NOMO-1 treated with dmso at 0.1 percent for 144 hours (cell line): ENCODE data around the gene HSP90B1.

Experiments
- DNase-seq: peaks from one replicate; lab custom pipeline; 2025; ENCODE audit not compliant: unreplicated experiment; lab: John Stamatoyannopoulos, UW

The HSP90B1 gene

DNA sequence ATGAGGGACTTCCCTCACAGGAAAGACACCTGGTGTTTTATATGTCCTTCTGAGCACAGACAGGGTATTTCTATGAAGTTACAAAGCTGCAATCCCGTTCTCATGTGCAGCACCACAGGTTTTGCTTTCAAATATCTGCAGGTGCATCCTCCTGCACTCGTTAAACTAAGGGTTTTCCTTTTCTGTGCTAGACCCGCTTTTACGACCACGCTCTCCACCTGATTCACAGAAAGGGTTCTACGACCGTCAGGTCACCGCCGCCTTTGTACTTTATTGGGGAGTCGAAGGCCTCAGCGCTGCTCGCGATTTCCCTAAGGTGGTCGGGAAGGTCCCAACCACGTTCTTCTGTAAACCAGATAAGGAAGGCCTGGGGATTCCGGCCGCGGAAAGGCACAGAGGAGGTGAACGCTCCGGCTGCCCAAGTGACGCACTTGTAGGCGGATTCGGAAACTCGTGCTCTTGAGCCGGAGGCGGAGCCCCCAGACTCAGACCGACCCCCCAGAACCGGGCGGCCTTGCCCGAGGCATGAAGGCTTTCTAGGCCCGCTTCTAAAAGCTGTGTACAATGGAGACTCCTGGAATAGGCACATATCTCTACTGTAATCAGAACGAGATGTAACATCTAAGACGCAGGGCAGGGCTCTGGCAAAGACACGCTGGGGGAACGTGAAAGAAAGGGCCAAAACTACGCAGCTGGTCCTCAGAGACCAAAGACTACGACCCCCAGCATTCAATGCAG, 995 bp upstream of the HSP90B1 start:
- peak; percentile 72 for DNase-seq

GRCh38 chr12:103929784-103930033, 501 bp upstream of the HSP90B1 start:
- no peak for DNase-seq

- DNase-seq = peak; percentile 53
Measured at GRCh38 chr12:103930787-103931735, 851 bp downstream of the HSP90B1 start.

DNA sequence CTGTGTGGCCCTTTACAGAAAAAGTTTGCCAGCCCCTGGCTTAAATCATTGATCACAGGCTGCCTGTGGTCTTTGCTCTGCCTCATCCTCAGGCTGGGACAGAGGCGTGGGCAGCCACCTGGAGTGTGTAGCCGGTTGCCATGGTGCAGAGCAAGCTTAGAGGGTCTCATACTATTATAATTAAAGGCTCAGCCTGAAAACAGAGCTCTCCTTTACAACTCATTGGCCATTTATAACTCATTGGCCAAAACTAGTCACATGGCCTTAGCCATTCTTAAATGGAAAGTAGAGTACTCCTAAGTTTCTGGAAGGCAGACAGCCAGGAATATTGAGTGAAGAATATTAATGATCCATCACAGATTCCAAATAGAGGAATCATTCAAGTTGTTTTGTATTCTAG, 3.0 kb downstream of the HSP90B1 start:
- no peak for DNase-seq

DNA sequence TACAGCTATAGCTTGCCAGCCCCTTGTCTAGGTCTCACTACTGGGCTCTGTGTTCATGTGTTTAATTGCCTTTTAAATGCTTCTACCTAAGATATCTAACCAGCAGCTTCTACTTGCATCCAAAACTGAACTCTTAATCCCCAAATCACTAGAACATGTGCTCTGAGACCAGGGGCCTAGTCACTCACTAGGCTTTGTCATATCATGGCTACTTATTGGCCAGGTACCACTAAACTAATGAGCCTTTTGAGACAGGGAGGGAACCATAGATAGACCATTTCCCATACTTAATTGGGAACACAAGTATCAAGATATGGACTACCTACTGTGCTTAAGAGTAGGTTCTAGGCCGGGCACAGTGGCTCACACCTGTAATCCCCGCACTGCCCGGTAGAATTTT, 6.5 kb downstream of the HSP90B1 start:
- DNase-seq = no peak

DNA sequence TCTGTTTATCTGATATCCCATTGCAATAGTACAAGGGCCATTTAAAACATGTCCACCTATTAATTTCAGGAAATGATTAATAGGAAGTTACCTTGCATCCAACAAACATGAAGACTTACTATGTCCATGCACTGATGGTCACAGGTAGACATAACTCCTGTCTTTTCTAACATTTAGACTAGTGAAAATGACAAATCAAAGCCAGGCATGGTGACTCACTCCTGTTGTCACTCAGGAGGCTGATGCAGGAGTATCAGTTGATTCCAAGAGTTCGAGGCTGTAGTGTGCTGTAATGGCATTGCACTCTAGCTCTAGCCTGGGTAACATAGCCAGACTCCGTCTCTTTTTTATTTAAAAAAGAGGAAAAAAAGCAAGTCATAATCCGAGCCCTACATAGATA, 14.8 kb downstream of the HSP90B1 start:
- DNase-seq = no peak

- DNase-seq = no peak
Measured at GRCh38 chr12:103947871-103948555, 17.8 kb downstream of the HSP90B1 start.

DNA sequence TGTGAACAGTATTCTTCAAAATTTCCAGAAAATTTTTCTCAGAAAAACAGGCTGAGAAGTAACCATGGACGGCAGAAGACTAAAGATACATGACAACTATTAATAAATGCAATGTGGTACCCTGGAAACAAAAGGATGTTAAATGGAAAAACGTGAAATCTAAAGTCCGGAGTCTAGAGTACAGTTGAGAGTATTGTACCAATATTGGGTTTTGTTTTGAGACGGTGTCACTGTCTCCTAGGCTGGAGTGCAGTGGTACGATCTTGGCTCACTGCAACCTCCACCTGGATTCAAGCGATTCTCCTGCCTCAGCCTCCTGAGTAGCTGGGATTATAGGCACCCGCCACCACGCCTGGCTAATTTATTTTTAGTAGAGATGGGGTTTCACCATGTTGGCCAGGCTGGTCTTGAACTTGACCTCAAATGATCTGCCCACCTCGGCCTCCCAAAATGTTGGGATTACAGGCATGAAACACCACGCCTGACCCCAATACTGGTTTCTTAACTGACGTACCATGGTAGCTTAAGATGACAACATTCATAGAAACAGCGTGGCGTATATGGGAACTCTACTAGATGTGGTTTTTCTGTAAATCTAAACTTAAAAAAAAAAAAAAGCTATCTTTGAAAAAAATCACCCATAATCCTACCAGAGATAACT, 18.7 kb downstream of the HSP90B1 start:
- no peak for DNase-seq

DNA sequence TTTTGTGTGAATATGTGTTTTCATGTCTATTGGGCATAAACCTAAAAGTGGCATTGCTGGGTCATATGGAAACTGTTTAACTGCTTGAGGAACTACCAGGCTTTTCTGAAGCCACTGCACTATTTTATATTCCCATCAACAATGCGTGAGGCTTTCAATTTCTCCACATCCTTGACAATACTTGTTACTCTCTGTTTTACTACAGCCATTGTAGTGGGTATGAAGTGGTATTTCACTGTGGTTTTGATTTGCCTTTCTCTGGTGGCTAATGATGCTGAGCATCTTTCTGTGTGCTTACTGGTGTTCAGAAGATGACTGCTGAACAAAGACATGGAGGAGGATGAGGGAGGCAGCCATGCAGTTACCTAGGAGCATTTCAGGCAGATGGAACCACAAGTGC, 22.3 kb downstream of the HSP90B1 start:
- no peak for DNase-seq

DNA sequence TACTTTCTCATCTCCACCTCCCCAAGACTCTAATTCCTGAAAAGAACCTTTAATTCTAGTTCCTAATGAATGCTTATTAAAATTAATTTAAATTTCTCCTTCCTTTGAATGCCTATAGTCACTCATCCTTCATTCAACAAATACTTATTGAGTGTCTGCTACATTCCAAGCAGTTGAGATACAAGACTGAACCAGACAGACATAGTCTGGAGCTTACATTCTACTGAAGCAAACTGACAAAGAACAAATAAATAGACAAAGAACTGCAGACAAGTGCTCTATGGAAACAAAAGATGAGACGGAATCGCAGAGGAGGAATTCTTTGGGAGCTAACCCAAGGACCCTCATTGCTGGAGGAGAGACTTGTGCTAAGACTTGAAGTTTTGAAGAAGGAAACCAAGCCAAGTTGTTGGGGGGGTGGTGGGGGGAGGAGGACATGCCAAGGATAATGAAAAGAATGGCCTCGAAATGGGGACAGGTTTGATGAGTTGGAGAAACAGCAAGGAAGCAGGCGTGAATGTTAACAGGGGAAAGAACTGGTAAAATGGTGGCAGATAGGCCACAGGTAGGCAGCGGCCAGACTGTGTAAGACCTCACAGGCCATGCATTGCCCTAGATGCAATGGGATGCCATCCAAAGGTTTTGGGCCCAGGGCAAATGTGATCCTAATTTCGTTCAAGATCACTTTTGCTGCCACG, 25.8 kb downstream of the HSP90B1 start:
- DNase-seq = no peak

GRCh38 chr12:103956509-103957027, 26.4 kb downstream of the HSP90B1 start:
- no peak for DNase-seq

GRCh38 chr12:103957865-103958388, 27.7 kb downstream of the HSP90B1 start:
- DNase-seq = no peak

DNA sequence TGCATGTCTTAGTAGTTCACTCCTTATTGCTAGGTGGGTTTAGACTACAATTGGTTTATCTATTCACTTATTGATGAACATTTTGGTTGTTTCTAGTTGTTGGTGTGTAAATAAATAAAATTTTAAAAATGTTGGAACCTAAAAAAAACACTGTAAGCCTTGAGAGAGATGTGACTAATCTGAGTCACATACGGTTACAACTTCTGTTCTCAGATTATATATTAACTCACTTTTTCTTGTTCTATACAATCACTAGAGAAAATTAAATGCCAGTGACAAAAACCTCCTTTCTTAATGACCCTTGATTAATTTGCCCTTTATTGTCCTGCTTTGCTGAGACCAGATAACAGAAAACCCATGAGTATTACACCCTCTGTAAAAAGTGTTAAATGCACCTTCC, 28.4 kb downstream of the HSP90B1 start:
- DNase-seq = no peak

DNA sequence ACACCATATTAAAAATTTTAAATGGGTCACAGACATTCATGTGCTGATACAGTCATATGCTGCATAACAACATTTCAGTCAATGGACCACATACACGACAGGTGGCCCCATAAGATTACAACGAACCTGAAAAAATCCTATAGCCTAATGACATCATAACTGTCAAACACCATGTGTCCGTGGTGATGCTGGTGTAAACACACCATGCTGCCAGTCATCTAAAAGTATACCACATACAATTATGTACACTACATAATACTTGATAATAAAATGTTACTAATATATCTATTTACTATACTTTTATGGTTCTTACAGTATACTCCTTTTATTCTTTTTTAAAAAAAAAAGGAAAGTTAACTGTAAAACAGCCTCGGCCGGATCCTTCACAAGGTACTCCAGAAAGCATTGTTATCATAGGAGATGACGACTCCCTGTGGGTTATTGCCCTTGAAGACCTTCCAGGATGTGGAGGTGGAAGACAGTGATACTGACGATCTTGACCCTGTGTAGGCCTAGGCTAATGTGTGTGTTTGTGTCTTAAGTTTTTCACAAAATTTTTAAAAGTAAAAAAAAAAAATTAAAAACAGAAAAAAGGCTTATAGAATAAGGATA, 30.5 kb downstream of the HSP90B1 start:
- DNase-seq = no peak

- no peak for DNase-seq
Measured at GRCh38 chr12:103962493-103962892, 32.3 kb downstream of the HSP90B1 start.

- DNase-seq = no peak
Measured at GRCh38 chr12:103964805-103965204, 34.6 kb downstream of the HSP90B1 start.

DNA sequence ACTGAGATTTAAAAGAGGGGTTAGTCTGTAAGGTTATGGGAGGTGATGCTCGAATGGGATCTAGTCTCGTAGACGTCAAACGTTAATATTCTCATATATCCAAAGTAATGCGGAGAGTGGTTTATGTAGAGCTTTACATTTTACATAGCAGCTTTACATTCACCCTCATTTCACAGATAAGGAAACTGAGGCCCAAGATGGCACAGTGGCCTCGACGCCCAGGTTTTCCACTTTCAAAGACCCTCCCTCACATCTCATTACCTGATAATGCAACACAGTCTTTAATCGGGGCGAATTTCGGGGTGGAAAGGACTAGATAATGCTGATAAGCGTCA, 35.0 kb downstream of the HSP90B1 start:
- no peak for DNase-seq

DNA sequence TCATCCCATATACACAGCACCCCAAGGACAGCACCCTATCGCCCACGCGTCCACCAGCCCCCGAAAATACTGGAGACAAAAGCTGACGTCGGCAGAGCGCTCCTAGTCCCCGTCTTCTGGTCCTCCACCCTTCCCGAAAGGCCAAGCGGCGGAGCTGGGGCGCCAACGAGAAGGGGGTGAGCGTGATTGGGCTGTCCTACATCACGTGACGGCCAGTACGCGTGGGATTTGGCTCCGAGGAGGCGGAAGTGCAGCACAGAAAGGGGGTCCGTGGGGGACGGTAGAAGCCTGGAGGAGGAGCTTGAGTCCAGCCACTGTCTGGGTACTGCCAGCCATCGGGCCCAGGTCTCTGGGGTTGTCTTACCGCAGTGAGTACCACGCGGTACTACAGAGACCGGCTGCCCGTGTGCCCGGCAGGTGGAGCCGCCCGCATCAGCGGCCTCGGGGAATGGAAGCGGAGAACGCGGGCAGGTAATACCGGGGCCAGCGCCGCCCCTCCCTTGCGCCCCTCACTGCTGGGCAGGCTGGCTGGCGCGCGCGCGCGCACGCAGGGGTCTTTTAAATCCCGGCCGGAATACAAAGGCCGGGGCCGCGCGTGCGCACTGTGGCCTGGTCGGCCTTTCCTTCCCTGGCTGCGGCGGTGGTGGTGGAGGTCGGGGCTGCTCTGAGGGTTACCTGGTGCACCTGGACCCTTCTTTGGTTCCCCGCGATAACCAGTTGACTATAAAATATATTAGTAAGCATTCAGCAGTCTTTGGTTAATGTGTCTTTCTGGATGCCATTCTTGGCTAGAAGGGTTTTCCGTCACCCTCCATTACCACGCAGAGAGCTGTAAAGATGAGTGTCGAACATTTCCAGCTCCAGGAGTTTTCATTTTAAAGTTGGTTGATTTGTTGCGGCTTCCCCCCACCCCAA, 35.6 kb downstream of the HSP90B1 start, which contains the start of gene TDG:
Gene TDG, plus strand, starts transcription at position 283 of the 915 bp plus-strand sequence. Its CDS starts 166 bp downstream, at position 449.
- peak; percentile 99 for DNase-seq

- no peak for DNase-seq
Measured at GRCh38 chr12:103966736-103967135, 36.5 kb downstream of the HSP90B1 start.
